GM19193 (cell line): ENCODE data around the gene FHIP1A.

Source experiments
- POLR2A ChIP-seq: IDR thresholded peaks from 4 replicates; pipeline ENCODE4 v1.6.1; 2011; ENCODE audit not compliant: insufficient read depth, insufficient read length; ENCODE audit errors: extremely low read depth

The FHIP1A gene

GRCh38 chr4:151432654-151433053 lies 23.7 kb downstream of the FHIP1A start:
- TF ChIP-seq POLR2A, result no peak

DNA sequence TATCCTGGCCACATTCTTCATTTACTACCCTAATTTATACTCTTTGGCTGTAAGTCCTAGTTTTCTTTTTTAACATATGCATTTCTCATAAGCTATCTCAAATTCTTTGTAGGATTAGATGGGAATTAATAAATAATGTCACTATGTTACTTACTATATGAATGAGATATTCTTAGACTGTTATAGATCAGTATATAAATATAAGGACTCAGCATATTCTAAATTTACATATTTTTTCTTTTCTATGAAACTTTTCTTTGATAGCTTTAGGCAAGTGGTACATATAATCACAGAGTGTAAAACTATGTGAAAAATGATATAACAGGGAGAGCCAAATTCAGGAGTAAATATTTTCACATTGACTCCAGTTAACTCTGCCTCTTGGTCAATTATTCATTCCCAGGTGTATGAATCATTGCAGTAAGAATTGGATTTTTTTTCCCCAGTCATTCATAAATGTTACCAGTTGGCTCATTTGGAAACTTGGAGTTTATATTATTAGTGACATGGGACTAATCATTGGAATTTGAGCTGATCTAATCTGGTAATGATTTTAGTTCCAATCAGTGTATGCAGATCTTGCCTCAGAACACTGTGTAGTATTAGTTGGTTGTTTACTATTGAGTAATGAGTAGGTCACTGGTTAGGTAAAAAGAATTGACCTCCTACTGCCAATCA lies 25.3 kb downstream of the FHIP1A start:
- TF ChIP-seq POLR2A, result no peak

- no peak for TF ChIP-seq POLR2A
These were observed 27.1 kb downstream of the FHIP1A start for GRCh38 chr4:151436093-151436518.

DNA sequence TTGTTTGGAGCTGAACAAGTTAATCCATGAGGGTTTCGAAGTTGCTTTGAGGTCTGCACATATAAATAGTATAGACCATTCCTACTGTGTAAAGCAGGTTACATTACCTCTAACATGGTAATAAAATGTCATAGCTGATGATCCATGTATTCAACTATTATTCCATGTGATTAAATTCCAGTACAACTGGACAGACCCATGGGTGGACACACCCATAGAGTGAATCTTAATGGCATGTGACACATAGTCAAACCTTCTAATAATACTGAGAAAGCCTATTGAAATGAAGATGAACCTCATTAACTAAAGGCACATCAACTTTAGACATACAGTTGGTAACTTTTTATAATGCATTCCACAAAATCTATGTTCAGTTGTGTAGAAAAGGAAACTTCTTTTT lies 28.5 kb downstream of the FHIP1A start:
- no peak for TF ChIP-seq POLR2A

DNA sequence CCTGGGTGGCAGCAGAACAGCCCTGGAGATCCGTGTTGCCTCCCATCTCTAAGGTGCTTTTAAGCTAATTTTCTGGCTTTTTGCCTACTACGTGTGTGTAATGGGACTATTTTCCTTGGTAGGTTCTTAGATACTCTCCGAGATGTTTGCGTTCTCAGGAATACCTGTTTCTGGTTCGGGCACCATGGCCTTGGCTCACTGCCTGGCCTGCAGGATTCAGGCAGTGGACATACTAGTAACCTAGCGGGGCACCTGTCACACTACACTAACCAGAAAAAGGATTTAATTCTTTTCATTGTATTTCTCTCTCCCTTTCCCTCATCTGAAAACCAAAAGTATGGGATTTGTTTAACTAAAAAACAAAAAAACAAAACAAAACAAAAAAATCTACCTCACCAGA lies 29.2 kb downstream of the FHIP1A start:
- TF ChIP-seq POLR2A, result no peak

DNA sequence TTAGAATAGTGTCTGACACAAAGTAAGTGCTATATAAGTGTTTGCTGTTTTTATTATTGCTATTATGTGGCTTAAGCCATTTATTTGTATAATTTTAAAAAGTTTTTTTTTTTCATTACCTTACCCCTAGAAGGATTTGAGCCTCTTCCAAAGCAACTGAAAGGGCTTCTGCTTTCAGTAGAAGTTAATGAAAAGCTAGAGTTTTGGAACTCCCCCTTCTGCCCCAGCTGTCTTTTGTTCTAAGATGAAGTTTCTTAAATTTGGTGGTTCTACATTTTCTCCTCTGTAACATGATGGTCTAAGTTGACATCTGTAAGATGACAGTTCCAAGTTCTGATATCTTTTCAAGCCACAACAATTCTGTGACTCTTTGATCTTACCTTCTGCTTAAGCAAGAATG lies 30.3 kb downstream of the FHIP1A start:
- TF ChIP-seq POLR2A, result no peak

- no peak for TF ChIP-seq POLR2A
These were observed 33.0 kb downstream of the FHIP1A start for GRCh38 chr4:151442002-151442401.

GRCh38 chr4:151443247-151443646 lies 34.3 kb downstream of the FHIP1A start:
- no peak for TF ChIP-seq POLR2A

GRCh38 chr4:151443752-151444151 lies 34.8 kb downstream of the FHIP1A start:
- no peak for TF ChIP-seq POLR2A

DNA sequence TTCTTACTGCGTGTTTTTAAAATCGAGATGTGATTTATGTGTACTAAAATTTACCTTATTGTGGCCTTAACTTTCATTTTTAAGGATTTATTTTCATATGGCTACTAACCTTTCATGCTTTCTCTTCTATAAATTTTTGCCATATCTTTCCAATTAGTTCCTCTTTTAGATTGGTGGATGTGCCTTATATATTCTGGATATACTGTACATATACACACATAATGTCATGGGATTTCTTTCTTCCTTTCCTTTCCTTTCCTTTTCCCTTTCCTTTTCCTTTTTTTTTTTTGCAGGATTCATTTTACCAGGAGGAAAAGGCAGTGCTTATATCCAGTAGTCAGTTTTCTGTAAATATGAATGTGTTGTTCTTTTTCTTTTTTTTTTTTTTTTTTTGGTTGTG lies 37.2 kb downstream of the FHIP1A start:
- TF ChIP-seq POLR2A, result no peak

DNA sequence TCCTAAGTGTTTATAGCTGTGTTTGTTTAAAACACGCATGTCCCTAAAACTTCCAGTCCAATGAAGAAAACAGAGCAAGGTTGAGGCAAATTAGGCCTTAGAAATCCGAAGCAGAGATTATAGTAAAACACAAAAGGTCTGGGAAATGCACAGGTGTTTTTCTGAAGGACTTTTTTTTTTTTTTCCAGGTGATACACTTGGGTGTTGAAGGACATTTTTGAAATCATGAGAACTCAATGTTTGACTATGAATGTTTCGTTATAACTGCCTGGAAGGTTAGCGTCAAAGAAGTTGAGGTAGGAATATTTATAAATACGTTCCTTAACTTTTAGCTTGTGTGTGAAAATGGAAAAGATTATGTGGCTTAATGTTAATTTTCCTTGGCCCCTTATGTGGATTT lies 45.5 kb downstream of the FHIP1A start:
- no peak for TF ChIP-seq POLR2A

DNA sequence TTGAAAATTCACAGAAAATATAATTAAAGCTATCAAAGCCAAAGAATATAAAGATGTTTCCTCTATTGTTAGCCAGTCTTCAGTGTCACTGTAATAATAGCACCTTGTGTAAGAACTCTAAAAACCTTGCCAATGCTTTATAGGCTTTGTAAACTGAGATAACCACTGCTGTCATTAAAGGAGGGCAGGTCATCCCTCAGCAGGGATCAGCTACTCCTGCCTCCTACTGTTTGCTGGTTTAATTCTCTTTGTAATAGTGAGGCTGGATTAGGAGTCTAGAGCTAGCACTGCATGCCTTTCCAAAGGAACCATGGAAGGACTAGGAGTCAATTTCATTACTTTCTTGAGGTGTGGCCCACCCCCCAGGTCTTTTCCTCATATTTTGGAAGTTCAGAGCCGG lies 46.2 kb downstream of the FHIP1A start:
- TF ChIP-seq POLR2A, result no peak

GRCh38 chr4:151458148-151458547 lies 49.2 kb downstream of the FHIP1A start:
- TF ChIP-seq POLR2A, result no peak
